ENCODE data around the gene YLPM1. TPM values are rescaled to one million over a fixed set of nuclear protein-coding genes. Genes with fewer than 3 reads are reported as not detected.

YLPM1 gene
- total RNA-seq, 2 donors from 2014 or later = 39.0 to 71.9 TPM

DNA sequence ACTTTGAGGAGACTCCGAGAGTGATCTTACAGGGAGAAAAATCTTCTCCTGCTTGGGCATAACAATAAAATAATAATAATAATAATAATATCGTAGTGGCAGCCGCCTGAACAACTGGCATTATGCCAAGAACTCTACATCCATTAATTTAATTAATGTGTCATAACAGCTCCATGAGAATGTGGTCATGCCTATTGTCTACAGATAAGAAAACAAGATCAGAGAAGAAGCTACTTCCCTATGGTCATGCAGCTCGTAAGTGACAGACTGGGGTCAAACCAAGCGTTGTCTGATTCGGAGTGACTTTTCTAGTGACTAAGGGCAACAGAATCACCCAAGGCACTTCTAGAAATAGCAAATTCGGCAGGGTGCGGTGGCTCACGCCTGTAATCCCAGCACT, 101.1 kb downstream of the YLPM1 start:
- intact Hi-C loops (cut with DNase I) = loop anchor here (5.0 kb wide), 1 partner anchor 223 kb away; no protein-coding TSS in a partner anchor
- DNase-seq (ENCODE audit: low spot score) = no peak
- WGBS = 64% methylated on average over 9 of the region's 9 CpGs
- no peak overlapping the region for H3K27ac ChIP-seq
- H3K36me3 ChIP-seq = no peaks in the 10 kb centered on the region
- no peaks in the 10 kb centered on the region for H3K4me1 ChIP-seq (replicated peaks)
- H3K4me3 ChIP-seq = no peak overlapping the region
- H3K27me3 ChIP-seq (replicated peaks; ENCODE audit: insufficient read depth) = no peaks in the 10 kb centered on the region
- H3K9me3 ChIP-seq = no peaks in the 10 kb centered on the region
- no peak for TF ChIP-seq POLR2AphosphoS5 (IDR thresholded peaks at IDR 0.05)
- TF ChIP-seq, protein P1, sequence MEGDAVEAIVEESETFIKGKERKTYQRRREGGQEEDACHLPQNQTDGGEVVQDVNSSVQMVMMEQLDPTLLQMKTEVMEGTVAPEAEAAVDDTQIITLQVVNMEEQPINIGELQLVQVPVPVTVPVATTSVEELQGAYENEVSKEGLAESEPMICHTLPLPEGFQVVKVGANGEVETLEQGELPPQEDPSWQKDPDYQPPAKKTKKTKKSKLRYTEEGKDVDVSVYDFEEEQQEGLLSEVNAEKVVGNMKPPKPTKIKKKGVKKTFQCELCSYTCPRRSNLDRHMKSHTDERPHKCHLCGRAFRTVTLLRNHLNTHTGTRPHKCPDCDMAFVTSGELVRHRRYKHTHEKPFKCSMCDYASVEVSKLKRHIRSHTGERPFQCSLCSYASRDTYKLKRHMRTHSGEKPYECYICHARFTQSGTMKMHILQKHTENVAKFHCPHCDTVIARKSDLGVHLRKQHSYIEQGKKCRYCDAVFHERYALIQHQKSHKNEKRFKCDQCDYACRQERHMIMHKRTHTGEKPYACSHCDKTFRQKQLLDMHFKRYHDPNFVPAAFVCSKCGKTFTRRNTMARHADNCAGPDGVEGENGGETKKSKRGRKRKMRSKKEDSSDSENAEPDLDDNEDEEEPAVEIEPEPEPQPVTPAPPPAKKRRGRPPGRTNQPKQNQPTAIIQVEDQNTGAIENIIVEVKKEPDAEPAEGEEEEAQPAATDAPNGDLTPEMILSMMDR (IDR thresholded peaks at IDR 0.05) = no peak
- TF ChIP-seq POLR2A (IDR thresholded peaks at IDR 0.05) = no peak

- Histone ChIP-seq H3K36me3 (no peaks in the 10 kb centered on the region), H3K4me1 (replicated peaks) (no peaks in the 10 kb centered on the region), H3K4me3 (no peak overlapping the region), H3K27me3 (replicated peaks; ENCODE audit: insufficient read depth) (no peaks in the 10 kb centered on the region), H3K27ac (no peak overlapping the region), H3K9me3 (no peaks in the 10 kb centered on the region)
- 87% methylated on average over 5 of the region's 5 CpGs for WGBS
- DNase-seq (ENCODE audit: low spot score) = no peak
- no peak for TF ChIP-seq POLR2AphosphoS5 (IDR thresholded peaks at IDR 0.05)
- TF ChIP-seq, protein P1 (IDR thresholded peaks at IDR 0.05) = no peak
- no peak for TF ChIP-seq POLR2A (IDR thresholded peaks at IDR 0.05)
- intact Hi-C loops (cut with DNase I) = no loop called here
Measured at GRCh38 chr14:74865156-74865555, 102.0 kb downstream of the YLPM1 start.

DNA sequence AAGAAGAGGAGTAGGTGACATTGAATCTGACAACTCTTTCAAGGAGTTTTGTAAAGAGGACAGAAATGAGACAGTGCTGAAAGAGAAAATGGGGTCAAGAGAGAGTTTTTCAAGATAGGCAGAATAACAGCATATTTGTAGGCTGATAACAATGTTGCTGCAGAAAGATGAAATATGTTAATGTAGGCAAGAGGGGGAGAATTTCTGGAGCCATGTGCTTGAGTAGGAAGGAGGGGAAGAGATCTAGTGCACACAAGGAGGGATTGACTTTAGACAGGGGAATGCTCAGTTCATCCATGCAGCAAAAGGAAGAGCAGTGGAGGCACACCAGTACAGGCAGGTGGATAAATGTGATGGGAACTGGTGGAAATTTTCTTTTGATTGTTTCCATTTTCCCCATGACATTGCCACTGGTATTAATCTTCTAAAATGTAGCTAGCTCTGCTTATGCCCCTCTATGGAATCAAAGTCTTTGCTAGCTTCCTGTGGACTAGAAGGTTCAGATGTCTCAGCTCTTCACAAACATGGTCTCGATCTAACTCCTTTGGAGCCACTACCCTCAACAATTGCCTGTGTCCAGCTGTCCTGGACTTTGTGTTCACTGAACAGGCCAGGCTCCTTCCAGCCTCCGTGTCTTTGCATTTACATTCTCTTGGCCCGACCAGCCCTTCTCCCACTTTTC, 103.7 kb downstream of the YLPM1 start:
- DNase-seq (ENCODE audit: low spot score) = no peak
- 81% methylated on average over 3 of the region's 3 CpGs for WGBS
- Histone ChIP-seq H3K27ac (no peak overlapping the region), H3K36me3 (no peaks in the 10 kb centered on the region), H3K9me3 (no peaks in the 10 kb centered on the region), H3K27me3 (replicated peaks; ENCODE audit: insufficient read depth) (no peaks in the 10 kb centered on the region), H3K4me1 (replicated peaks) (no peaks in the 10 kb centered on the region), H3K4me3 (no peak overlapping the region)
- TF ChIP-seq, protein P1 (IDR thresholded peaks at IDR 0.05) = no peak
- TF ChIP-seq POLR2A (IDR thresholded peaks at IDR 0.05) = no peak
- intact Hi-C loops (cut with DNase I) = no loop called here

GRCh38 chr14:74867673-74868072, 104.6 kb downstream of the YLPM1 start:
- intact Hi-C loops (cut with DNase I) = no loop called here
- no peak overlapping the region for H3K27ac ChIP-seq
- no peak for DNase-seq (ENCODE audit: low spot score)
- H3K4me1 ChIP-seq (replicated peaks) = no peaks in the 10 kb centered on the region
- H3K36me3 ChIP-seq = no peaks in the 10 kb centered on the region
- 57% methylated on average over 5 of the region's 5 CpGs for WGBS
- H3K9me3 ChIP-seq = no peaks in the 10 kb centered on the region
- TF ChIP-seq POLR2AphosphoS5 (IDR thresholded peaks at IDR 0.05) = no peak
- TF ChIP-seq, protein P1 (IDR thresholded peaks at IDR 0.05) = no peak
- H3K4me3 ChIP-seq = no peak overlapping the region
- H3K27me3 ChIP-seq (replicated peaks; ENCODE audit: insufficient read depth) = no peaks in the 10 kb centered on the region

GRCh38 chr14:74868739-74869138, 105.6 kb downstream of the YLPM1 start:
- Histone ChIP-seq H3K4me1 (replicated peaks) (no peaks in the 10 kb centered on the region), H3K27me3 (replicated peaks; ENCODE audit: insufficient read depth) (no peaks in the 10 kb centered on the region), H3K9me3 (no peaks in the 10 kb centered on the region), H3K27ac (no peak overlapping the region), H3K4me3 (no peak overlapping the region), H3K36me3 (no peaks in the 10 kb centered on the region)
- intact Hi-C loops (cut with DNase I) = no loop called here
- DNase-seq (ENCODE audit: low spot score) = no peak
- TF ChIP-seq POLR2A (IDR thresholded peaks at IDR 0.05) (no peak), POLR2AphosphoS5 (IDR thresholded peaks at IDR 0.05) (no peak)
- TF ChIP-seq, protein P1 (IDR thresholded peaks at IDR 0.05) = no peak
- WGBS = 90% methylated on average over 8 of the region's 8 CpGs
